HG02763 (cell line): ENCODE measurements around the gene RNF151.

Experiments
- ATAC-seq: cut with Tn5 transposase; IDR thresholded peaks from one replicate; pipeline ENCODE4 v1.9.1; 2021; ENCODE audit warnings: mild to moderate bottlenecking, moderate library complexity; ENCODE audit not compliant: unreplicated experiment

RNF151 gene

DNA sequence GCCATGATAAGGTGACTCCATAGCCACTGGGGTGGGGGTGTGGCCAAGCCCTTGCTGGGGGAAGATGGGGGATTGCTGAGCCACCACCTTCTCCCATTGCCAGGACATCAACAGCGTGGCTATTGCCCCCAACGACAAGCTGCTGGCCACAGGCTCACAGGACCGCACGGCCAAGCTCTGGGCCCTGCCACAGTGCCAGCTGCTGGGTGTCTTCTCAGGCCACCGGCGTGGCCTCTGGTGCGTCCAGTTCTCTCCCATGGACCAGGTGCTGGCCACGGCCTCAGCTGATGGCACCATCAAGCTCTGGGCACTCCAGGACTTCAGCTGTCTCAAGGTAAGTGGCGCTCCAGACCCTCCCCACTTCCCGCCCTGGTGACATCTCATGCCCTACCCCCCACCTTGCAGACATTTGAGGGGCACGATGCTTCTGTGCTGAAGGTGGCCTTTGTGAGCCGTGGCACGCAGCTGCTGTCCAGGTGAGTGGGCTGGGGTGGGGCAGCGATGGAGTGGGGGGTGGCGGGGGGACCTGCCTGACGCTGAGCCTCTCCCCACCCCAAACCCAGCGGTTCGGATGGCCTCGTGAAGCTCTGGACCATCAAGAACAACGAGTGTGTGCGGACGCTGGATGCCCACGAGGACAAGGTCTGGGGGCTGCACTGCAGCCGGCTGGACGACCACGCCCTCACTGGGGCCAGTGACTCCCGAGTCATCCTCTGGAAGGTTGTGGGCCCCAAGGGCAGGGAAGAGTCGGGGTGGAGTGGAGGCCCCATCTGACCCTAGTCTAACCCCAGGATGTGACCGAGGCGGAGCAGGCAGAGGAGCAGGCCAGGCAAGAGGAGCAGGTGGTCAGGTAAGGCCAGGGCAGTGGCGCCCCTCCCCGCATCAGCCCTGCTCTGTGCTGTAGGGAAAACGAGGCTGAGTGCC is 10.6 kb downstream of the RNF151 start:
- no peak for ATAC-seq

DNA sequence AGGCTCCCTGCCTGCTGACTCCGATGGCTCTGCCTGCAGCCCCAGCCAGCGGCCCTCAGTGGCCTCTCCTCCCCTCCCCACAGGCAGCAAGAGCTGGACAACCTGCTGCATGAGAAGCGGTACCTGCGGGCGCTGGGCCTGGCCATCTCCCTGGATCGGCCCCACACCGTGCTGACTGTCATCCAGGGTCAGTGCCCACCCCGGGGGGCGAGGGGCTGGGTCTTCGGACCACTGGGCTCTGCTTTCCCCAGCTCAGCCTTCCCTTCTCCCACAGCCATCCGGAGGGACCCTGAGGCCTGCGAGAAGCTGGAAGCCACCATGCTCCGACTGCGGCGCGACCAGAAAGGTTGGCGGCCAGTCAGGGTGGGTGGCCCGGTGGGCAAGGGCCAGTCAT is 11.2 kb downstream of the RNF151 start:
- ATAC-seq, result no peak

DNA sequence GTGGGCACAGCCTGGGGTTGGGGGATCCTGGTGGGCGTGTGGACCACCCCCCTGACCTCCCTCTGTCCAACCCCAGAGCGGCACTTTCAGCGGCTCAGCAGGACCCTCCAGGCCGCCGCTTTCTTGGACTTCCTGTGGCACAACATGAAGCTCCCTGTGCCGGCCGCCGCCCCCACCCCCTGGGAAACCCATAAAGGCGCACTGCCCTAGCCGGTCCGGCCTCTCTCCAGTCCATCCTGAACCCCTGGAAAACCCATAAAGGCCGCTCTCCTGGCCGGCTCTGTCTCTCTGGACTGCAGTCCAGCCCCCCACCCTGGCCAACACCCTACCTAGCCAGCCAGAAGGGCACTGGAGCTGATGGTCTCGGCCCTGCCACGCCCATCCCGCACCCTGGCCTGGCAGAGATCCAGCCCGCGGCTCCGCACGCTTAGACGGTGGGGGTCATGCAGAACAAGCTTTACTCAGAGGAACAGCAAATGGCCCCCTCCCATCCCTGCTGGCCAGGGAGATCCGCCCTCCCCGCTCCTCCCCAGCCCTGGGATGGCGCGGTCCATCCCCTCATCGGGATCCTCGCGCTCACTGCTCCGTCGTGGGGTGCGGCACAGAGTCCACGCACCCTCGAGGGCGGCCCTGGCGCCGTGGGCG is 11.9 kb downstream of the RNF151 start:
- no peak for ATAC-seq

DNA sequence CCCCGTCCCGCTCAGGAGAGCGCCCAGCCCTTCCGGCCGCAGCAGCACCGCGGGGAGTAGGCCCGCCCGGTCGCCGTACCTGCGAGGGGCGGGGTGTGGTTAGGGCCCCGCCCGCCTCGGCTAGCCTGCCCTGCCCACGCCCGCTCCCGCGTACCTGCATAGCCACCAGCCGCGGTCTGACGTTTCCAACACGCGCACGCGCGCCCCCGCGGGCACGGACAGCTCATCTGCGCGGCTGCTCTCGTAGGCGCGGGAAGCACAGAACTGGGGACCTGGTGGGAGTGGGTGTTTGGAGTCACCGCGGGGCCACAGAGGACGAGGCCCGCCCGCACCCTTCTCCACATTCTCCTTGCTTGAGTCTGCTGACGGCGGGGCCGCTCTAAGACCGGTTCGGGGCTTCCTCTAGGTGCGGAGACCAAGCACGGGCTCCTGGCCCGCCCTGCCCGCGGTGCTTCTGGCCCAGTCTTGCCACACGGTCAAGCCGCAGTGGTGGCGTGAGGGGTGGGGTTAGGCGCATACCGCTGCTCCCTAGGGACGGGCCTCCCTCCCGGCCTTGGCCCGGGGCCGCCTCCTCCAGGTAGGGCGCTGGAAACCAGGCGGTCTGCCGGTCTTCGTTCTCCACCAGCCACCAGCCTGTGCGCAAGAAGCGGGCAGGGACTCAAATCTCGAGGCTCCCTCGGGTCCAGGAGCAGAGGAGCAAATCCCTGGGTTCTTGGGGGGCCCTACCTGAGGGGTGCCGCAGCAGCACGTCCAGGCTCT is 12.8 kb downstream of the RNF151 start:
- ATAC-seq, result no peak

DNA sequence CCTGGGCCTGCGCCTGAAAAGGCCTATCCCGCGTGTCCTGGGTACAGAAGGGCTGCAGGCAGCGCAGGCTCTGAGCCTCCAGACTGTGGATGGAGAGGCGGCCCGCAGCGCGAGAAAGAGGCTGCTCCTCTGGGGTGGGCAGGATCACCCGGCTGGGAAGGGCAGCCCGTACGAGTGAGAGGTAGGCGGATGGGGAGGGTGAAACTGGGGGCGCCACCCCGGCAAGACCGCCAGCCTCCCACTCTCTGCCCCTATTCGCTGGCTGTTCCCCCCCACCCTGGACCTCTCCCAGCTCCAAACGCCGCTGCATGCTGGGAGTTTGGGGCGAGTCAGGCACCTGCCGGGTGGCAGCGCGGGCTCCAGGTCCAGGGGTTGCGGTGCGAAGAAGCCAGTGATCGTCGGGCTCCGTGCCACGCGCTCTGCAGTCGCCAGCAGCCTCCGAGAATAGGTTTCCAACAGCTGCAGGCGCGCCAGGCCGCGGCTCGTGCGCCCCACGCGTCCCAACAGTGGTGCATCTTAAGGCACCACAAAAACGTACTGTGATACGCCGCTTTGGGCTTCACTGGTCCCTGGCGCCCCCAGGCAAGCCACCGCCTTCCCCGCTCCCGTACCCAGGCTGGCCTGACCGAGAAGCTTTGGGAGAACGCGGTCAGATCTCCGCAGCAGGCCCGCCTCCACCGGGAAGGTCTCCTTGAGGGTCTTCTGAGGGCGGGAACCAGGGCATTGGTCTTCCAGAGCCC is 13.5 kb downstream of the RNF151 start:
- no peak for ATAC-seq

DNA sequence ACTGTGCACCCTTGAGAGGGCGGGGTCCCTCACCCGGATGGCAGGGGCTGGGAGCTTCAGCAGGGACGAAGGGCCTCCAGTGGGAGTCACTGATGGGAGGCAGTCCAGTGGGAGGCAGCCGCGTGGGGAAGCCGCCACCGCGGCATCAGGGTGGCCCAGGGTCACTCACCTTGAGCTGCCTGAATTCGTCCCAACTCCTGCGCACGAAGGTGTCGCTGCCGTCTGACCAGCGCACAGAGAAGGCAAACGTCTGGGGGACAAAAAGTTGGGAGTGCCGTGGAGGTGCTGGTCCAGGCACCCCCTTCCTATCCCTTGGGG is 14.1 kb downstream of the RNF151 start:
- ATAC-seq, result no peak

DNA sequence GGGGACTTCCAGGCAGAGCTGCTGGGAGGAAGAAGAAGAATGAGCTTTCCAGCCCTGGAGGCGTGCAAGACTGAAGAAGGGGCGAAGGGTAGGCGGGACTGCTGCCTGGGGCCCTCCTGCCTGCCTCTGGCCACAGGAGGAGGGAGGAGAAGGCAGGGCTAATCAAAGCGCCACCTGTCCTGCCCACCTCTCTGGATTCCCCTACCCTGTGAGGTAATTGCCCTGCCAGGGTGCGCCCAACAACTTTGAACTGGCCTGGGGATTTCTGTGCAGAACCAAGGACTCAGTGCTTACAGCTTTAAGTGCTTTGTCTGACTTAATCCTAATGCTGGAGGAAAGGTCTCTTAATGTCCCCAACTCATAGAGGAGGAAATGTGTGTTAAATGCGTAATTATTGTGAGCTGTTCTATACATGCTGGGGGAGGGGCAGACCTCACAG is 14.8 kb downstream of the RNF151 start, which contains the start of gene NOXO1:
TSS of gene NOXO1 (minus strand) at position 72 of the 439 bp plus-strand sequence. CDS start 290 bp downstream, outside the sequence.
- no peak for ATAC-seq

DNA sequence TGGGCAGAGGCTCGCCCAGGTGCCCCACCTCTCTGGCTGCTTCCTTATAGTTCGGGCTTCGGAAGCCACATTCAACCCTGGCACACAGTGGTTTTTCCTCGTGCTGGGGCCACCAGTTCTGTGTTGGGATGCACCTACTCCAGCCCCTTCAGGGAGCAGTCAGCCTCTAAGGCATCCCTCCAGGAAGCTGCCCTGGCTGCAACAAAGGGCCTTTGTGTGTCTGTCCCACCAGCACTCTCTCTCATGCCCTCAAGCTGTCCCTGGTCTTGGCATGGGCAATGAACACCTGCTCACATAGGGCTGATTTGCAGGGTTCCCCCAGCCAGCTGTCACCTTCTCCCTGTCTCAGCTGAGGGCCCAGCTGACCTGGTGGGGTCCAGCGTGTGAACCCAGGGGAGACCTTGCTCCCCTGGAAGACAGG is 15.4 kb downstream of the RNF151 start:
- no peak for ATAC-seq

DNA sequence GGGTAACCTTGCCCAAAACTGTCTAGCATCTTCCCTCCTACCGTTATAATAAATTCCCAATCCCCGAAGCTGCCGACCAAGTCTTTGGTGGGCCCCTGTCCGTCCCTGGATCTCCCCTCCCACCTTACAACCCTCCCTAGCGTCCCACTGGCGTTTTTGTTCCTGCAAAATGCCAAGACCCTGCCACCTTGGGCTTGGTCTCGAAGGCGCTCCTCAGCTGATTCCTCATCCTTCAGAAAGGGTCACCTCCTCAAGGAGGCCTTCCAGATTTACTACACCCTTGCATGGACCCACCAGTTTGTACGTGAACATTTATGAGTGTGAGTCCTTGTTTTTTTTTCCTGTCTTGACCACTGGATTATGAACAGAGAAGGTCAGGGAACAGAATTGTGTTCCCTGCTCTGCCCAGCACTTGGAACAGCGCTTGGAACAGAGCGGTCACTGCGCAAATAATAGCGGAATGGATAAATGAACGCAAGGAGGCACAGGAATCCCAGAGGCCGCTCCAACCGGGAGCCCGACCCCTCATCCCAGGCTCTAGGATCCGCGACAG is 16.4 kb downstream of the RNF151 start:
- ATAC-seq, result no peak

DNA sequence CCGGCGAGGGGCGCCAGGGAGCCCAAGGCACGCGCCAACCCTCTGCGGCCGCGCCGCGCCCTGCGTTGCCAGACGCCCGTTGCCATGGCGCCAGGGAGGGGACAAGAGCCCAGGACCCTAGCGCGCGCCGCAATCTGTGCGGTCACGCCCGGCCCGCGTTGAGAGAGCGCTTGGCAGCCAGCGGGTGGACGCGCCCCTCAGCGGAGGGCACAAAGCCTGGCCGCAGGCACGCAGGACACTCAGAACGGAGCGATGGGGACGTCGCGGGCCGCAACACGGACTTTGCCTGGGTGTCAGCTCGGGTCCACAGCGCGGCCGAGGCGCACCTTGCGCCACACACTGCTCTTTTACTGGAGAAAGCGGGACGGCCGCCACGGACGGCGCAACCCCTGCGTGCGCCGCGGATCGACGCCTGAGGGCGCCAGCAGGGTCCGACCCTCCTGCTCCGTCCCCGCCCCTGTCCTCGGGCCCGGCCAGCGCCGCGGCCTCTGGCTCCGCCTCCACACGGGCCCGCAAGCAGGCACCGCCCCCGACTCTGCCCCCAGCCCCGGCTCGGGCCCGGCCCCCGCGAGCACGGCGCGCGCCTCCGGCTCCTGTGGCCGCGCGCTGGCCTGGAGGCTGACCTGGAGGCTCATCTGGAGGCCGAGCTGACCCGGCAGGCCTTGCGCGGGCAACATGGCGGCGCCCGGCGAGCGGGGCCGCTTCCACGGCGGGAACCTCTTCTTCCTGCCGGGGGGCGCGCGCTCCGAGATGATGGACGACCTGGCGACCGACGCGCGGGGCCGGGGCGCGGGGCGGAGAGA is 17.1 kb downstream of the RNF151 start, which contains the start of gene GFER:
TSS of gene GFER (plus strand) at position 650 of the 803 bp plus-strand sequence. CDS start at position 676, 26 bp downstream.
- ATAC-seq, result peak; percentile 81

DNA sequence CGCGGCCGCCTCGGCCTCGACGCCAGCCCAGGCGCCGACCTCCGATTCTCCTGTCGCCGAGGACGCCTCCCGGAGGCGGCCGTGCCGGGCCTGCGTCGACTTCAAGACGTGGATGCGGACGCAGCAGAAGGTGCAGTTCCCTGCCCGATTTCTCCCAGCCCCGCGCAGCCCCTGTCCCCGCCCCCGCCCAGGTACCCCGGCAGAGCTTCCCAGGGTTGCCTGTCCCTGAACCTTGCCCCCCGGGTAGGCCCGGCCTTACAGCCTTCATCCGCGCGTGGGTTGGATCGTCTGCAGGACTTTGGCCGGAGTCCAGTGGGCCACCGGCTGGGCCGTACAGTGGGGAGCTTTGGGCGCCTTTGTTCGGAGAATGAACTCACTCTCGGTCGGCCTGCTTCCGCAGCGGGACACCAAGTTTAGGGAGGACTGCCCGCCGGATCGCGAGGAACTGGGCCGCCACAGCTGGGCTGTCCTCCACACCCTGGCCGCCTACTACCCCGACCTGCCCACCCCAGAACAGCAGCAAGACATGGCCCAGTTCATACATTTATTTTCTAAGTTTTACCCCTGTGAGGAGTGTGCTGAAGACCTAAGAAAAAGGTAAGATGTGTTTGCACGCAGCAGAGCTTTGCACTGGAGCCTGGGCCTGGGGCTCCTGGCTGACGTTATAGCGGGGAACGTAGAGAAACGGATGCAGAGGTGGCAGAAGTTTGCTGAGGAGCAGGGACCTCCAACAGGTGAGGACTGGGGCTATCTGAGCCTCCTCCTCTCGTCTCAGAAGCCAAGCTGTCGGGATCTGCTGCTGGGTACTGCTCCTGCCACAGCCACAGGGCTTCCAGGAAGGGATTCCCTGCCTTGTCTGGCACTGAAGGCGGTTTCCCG is 17.9 kb downstream of the RNF151 start:
- peak; percentile 3 for ATAC-seq

DNA sequence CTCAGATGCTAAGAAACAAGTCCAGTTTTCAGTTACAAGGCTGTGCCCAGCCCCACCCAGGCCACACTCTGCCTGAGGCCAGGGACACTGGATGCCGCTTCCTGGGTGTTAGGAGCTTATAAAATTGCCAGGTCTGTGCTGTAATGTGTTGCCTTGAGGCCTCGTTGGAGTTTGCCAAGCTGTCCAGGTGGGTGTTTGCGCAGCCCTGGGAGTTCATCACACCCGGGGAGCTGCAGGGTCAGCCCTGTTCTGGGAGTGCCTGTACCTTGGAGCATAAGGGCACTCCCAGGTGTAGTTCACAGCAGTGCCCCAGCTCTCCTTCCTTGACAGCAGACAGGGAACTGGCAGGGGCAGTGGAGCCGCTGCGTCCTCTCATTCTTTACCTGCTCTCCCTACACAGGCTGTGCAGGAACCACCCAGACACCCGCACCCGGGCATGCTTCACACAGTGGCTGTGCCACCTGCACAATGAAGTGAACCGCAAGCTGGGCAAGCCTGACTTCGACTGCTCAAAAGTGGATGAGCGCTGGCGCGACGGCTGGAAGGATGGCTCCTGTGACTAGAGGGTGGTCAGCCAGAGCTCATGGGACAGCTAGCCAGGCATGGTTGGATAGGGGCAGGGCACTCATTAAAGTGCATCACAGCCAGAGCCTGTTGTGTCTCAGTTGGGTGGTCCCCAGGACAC is 19.0 kb downstream of the RNF151 start:
- ATAC-seq, result no peak

DNA sequence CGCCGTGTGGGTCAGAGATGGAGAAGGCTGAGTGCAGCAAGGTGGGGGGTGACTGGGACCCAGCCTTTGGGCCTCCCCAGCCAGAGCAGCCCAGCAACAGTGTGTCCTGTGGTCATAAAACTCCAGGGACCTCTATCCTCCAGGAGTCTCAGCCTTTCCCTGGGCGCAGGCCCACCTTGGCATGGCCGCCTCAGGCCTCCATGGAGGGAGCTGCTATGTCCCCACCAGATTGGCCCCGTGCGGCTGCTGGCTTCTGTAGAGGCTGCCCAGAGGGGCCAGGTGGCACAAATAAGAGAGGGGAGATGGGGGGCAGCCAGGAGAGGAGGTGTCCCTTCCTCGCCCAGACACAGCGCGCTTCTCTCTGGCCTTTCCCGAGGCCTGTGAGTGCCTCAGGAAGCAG is 20.5 kb downstream of the RNF151 start:
- ATAC-seq, result no peak

DNA sequence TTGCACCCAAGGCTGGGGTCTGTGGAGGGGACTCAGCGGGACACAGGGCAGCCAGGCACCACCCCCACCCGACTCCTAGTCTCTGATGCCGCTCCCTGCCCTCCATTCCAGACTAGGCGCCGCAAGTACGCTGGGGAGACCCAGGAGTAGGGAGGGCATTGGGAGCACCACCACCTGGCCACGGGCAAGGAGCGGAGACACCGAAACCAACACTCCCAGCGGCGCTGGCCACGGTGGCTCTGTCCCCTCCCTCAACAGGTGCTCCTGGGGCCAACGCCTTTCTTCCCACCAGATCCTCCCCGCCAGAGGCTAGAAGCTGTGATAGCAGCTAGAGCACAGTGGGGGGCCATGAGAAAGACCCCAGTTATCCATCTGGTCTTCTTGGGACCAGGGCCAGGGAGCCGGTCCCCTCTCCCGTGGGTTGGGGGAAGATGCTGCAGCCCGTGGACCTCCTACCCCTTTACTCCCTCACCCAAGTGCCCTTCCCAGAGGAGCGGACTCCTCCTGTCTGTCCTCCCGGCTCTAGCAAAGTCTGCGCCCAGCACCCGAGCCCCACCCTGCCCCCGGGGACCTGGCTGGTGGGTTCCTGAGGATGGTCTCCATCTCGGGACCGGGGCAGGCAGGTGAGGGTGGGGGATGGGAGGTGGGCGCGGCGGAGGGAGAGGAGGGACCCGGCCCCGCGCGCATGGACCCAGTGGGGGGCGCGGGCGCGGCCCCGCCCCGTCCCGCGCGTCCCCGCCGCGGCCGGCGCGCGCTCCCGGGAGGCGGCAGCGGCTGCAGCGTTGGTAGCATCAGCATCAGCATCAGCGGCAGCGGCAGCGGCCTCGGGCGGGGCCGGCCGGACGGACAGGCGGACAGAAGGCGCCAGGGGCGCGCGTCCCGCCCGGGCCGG is 22.8 kb downstream of the RNF151 start, which contains the start of gene SYNGR3:
TSS of gene SYNGR3 (plus strand) at position 762 of the 892 bp plus-strand sequence. CDS start 133 bp downstream, outside the sequence.
- ATAC-seq, result no peak

DNA sequence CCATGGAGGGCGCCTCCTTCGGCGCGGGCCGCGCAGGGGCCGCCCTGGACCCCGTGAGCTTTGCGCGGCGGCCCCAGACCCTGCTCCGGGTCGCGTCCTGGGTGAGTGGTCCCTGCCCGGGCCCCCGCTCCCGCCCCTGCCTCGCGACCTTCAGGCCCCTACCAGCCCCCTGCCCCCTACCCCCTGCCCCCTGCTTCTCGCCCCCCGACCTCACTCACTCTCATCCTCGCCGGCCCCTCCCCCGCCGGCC is 23.4 kb downstream of the RNF151 start:
- no peak for ATAC-seq

DNA sequence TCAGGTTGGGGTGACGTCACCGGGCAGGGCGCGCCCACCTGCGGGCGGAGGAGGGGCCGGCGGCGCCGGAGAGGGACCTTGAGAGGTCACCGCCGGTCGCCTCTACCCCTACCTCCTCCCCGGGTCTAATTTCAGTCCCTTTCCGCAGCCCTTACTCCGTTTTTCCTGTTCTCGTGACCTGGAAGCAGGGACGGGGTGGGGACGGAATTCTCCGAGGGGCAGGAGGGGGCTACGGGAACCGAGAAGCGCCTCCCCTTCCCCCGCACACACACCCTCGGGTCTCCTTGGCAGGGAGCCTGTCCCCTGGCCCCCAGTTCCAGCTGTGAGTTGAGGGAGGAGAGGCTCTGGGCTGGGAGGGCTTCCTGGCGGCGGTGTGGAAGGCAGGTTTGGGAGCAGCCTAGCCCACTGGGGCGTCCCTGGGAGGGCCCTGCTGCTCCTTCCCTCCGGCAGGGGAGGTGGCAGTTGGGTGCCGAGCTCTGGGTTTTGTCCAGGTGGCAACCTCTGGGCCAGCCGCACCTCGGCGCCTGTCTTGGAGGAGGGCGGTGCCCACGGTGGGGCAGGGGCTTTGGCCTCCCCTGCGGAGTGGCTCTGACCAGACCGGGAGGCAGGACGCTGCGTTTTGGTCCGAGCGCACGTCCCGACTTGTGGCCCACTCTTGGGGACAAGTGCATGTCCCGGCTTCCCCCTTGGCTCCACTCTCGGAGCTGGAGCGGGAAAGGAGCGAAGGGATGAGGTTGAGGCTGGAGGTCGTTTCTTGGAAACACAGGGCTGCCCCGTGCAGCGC is 23.9 kb downstream of the RNF151 start:
- no peak for ATAC-seq
